Measurements from ENCODE around the gene HYAL1. TPM values are rescaled to one million over a fixed set of nuclear protein-coding genes. Genes with fewer than 3 reads are reported as not detected.
"Not testable (repeated sequence)": the region's sequence is repeated elsewhere in the genome, so short reads cannot be mapped to it uniquely, and the experiment has no call there.

The HYAL1 gene
- total RNA-seq, 2 donors from 2014 or later: 6.9 to 16.4 TPM

- peak; percentile 71 for ATAC-seq
- intact Hi-C loops (cut with DNase I, micrococcal nuclease): no loop called here
- peak; percentile 89 to 93 for DNase-seq
These were observed 18.2 kb upstream of the HYAL1 start for GRCh38 chr3:50321336-50322114.

GRCh38 chr3:50320853-50321335 is 17.5 kb upstream of the HYAL1 start:
- ATAC-seq: peak; percentile 59
- intact Hi-C loops (cut with DNase I, micrococcal nuclease): no loop called here

GRCh38 chr3:50319894-50320625 is 16.7 kb upstream of the HYAL1 start:
- DNase-seq: peak in 1 of 2 donors; percentile 33
- ATAC-seq: no peak
- intact Hi-C loops (cut with DNase I, micrococcal nuclease): no loop called here

More at GRCh38 chr3:50320853-50321335, 17.5 kb upstream of the HYAL1 start:
- DNase-seq: peak; percentile 76 to 88

- DNase-seq: peak in 1 of 2 donors; percentile 36
- intact Hi-C loops (cut with DNase I, micrococcal nuclease): no loop called here
These were observed 16.0 kb upstream of the HYAL1 start for GRCh38 chr3:50319181-50319893.

GRCh38 chr3:50318615-50319014 is 15.2 kb upstream of the HYAL1 start:
- intact Hi-C loops (cut with DNase I, micrococcal nuclease): no loop called here
- no peak for ATAC-seq
- DNase-seq: peak in 1 of 2 donors; percentile 47

More at GRCh38 chr3:50319181-50319893, 16.0 kb upstream of the HYAL1 start:
- no peak for ATAC-seq

GRCh38 chr3:50318163-50318562 is 14.8 kb upstream of the HYAL1 start:
- peak in 1 of 2 donors; percentile 26 for DNase-seq
- no peak for ATAC-seq
- intact Hi-C loops (cut with DNase I, micrococcal nuclease): no loop called here

GRCh38 chr3:50317300-50317699 is 13.9 kb upstream of the HYAL1 start:
- intact Hi-C loops (cut with DNase I, micrococcal nuclease): no loop called here
- peak; percentile 81 to 83 for DNase-seq
- peak; percentile 20 for ATAC-seq

GRCh38 chr3:50316657-50317242 is 13.4 kb upstream of the HYAL1 start:
- DNase-seq: peak; percentile 87 to 93
- peak; percentile 70 for ATAC-seq

GRCh38 chr3:50314816-50315215 is 11.4 kb upstream of the HYAL1 start:
- DNase-seq (peak in 1 of 2 donors; percentile 26), ATAC-seq (no peak)
- intact Hi-C loops (cut with DNase I, micrococcal nuclease): no loop called here

More at GRCh38 chr3:50316657-50317242, 13.4 kb upstream of the HYAL1 start:
- intact Hi-C loops (cut with DNase I, micrococcal nuclease): no loop called here

- ATAC-seq (no peak), DNase-seq (no peak)
- intact Hi-C loops (cut with DNase I, micrococcal nuclease): no loop called here
These were observed 11.0 kb upstream of the HYAL1 start for GRCh38 chr3:50314342-50314741.

- ATAC-seq; intact Hi-C loops (cut with DNase I, micrococcal nuclease); DNase-seq: not testable (repeated sequence)
These were observed 8.7 kb upstream of the HYAL1 start for GRCh38 chr3:50312041-50312440.

GRCh38 chr3:50304601-50305000 is 1.2 kb upstream of the HYAL1 start:
- intact Hi-C loops (cut with DNase I, micrococcal nuclease): no loop called here
- DNase-seq (no peak), ATAC-seq (no peak)

GRCh38 chr3:50302095-50303012 is 1.0 kb downstream of the HYAL1 start:
- DNase-seq (no peak), ATAC-seq (no peak)
- intact Hi-C loops (cut with DNase I, micrococcal nuclease): no loop called here

- ATAC-seq (no peak), DNase-seq (no peak)
- intact Hi-C loops (cut with DNase I, micrococcal nuclease): no loop called here
These were observed 2.6 kb downstream of the HYAL1 start for GRCh38 chr3:50300681-50301254.

GRCh38 chr3:50299929-50300680 is 3.3 kb downstream of the HYAL1 start:
- intact Hi-C loops (cut with DNase I, micrococcal nuclease): no loop called here
- DNase-seq (peak in 1 of 2 donors; percentile 29), ATAC-seq (peak; percentile 6)

- DNase-seq: no peak
- intact Hi-C loops (cut with DNase I, micrococcal nuclease): no loop called here
- ATAC-seq: no peak
These were observed 3.8 kb downstream of the HYAL1 start for GRCh38 chr3:50299638-50299928.

Measured in left colon (tissue), 2 donors.